GM08714 (cell line): Measurements from ENCODE around the gene PTK7.

Source experiments
- H3K4me3 ChIP-seq: fragments of 200-500 bp; sonication (Bioruptor generic); 2 replicates; pipeline ENCODE4 v1.5.1; 2014; ENCODE audit warnings: mild to moderate bottlenecking, low read length, inconsistent platforms
- ZNF274 ChIP-seq: IDR thresholded peaks from 2 replicates; pipeline ENCODE4 v1.6.1; 2012; ENCODE audit warnings: mild to moderate bottlenecking, low read depth, low read length

The PTK7 gene

GRCh38 chr6:43147691-43148477 lies 71.8 kb downstream of the PTK7 start:
- no peak for TF ChIP-seq ZNF274
- no peak overlapping the region for H3K4me3 ChIP-seq

GRCh38 chr6:43149265-43149664 lies 73.2 kb downstream of the PTK7 start:
- TF ChIP-seq ZNF274: no peak
- H3K4me3 ChIP-seq: no peak overlapping the region

GRCh38 chr6:43150051-43150751 lies 74.1 kb downstream of the PTK7 start:
- no peak overlapping the region for H3K4me3 ChIP-seq
- TF ChIP-seq ZNF274: no peak

- no peak for TF ChIP-seq ZNF274
- H3K4me3 ChIP-seq: no peak overlapping the region
These were observed 83.5 kb downstream of the PTK7 start for GRCh38 chr6:43159599-43159998.

GRCh38 chr6:43163899-43164298 lies 87.8 kb downstream of the PTK7 start:
- no peak overlapping the region for H3K4me3 ChIP-seq
- TF ChIP-seq ZNF274: no peak

GRCh38 chr6:43170417-43170930 lies 94.4 kb downstream of the PTK7 start:
- TF ChIP-seq ZNF274: no peak
- peak overlapping the region; percentile 79 for H3K4me3 ChIP-seq

- peak within 1 kb of the TSS; percentile 86 for H3K4me3 ChIP-seq
- no peak for TF ChIP-seq ZNF274
These were observed 95.0 kb downstream of the PTK7 start, which contains the start of gene SRF for GRCh38 chr6:43170931-43171706. Gene SRF, plus strand, starts transcription at chr6:43171269. Its CDS starts 388 bp downstream, at chr6:43171657.

- no peak for TF ChIP-seq ZNF274
- H3K4me3 ChIP-seq: peak overlapping the region; percentile 86
These were observed 95.6 kb downstream of the PTK7 start for GRCh38 chr6:43171707-43172103.

- no peak for TF ChIP-seq ZNF274
These were observed 96.2 kb downstream of the PTK7 start for GRCh38 chr6:43172104-43173007.

GRCh38 chr6:43173591-43174262 lies 97.6 kb downstream of the PTK7 start:
- no peak for TF ChIP-seq ZNF274

More at GRCh38 chr6:43172104-43173007, 96.2 kb downstream of the PTK7 start:
- peak overlapping the region; percentile 86 for H3K4me3 ChIP-seq

GRCh38 chr6:43174263-43175112 lies 98.4 kb downstream of the PTK7 start:
- H3K4me3 ChIP-seq: peak overlapping the region; percentile 34; the same call in 1 of the 2 replicates
- no peak for TF ChIP-seq ZNF274

More at GRCh38 chr6:43173591-43174262, 97.6 kb downstream of the PTK7 start:
- peak overlapping the region; percentile 86 for H3K4me3 ChIP-seq
